Stimulated activated naive CD4-positive, alpha-beta T cell treated with Interleukin-2 at 50 U/mL for 16 hours (primary cell): ENCODE measurements around the gene SIX1.

Source experiments
- DNase-seq: peaks from one replicate; lab custom pipeline; 2025; lab: John Stamatoyannopoulos, UW

SIX1 gene

GRCh38 chr14:60655119-60655897, 6.0 kb upstream of the SIX1 start:
- no peak for DNase-seq

- no peak for DNase-seq
These were observed 5.1 kb upstream of the SIX1 start for GRCh38 chr14:60654334-60654821.

- DNase-seq = no peak
These were observed 4.5 kb upstream of the SIX1 start for GRCh38 chr14:60653701-60654161.

GRCh38 chr14:60652674-60653651, 3.7 kb upstream of the SIX1 start:
- DNase-seq = no peak

- DNase-seq = no peak
These were observed 2.8 kb upstream of the SIX1 start for GRCh38 chr14:60651796-60652673.

GRCh38 chr14:60651086-60651795, 2.0 kb upstream of the SIX1 start:
- no peak for DNase-seq

- DNase-seq = no peak
These were observed 1.2 kb upstream of the SIX1 start for GRCh38 chr14:60650373-60650961.

- no peak for DNase-seq
These were observed 647 bp upstream of the SIX1 start for GRCh38 chr14:60649875-60650372.

- no peak for DNase-seq
These were observed 886 bp downstream of the SIX1 start for GRCh38 chr14:60648249-60648933.

GRCh38 chr14:60647837-60648248, 1.4 kb downstream of the SIX1 start:
- no peak for DNase-seq

- no peak for DNase-seq
These were observed 2.0 kb downstream of the SIX1 start for GRCh38 chr14:60647081-60647836.

GRCh38 chr14:60646226-60646818, 3.0 kb downstream of the SIX1 start:
- DNase-seq = no peak

GRCh38 chr14:60645126-60645741, 4.0 kb downstream of the SIX1 start:
- DNase-seq = no peak

- DNase-seq = no peak
These were observed 4.6 kb downstream of the SIX1 start for GRCh38 chr14:60644666-60645065.

GRCh38 chr14:60643463-60644314, 5.6 kb downstream of the SIX1 start:
- DNase-seq = no peak

- DNase-seq = no peak
These were observed 6.2 kb downstream of the SIX1 start for GRCh38 chr14:60643141-60643462.
